Hematopoietic multipotent progenitor cell treated with erythropoietin and hydrocortisone succinate and interleukin-3 and kit ligand, for 8 days (in vitro differentiated cells): Measurements from ENCODE around the gene BLOC1S6.

Experiments used
- DNase-seq: peaks from one replicate; pipeline ENCODE4 v3.0.0-alpha.2; 2015

The BLOC1S6 gene

GRCh38 chr15:45588219-45588875 lies 1.2 kb downstream of the BLOC1S6 start:
- peak; percentile 11 for DNase-seq

- no peak for DNase-seq
These were observed 2.1 kb downstream of the BLOC1S6 start for GRCh38 chr15:45589256-45589655.

GRCh38 chr15:45594319-45594718 lies 7.1 kb downstream of the BLOC1S6 start:
- no peak for DNase-seq

- no peak for DNase-seq
These were observed 7.8 kb downstream of the BLOC1S6 start for GRCh38 chr15:45594835-45595530.

- no peak for DNase-seq
These were observed 16.7 kb downstream of the BLOC1S6 start for GRCh38 chr15:45603881-45604280.

- DNase-seq = no peak
These were observed 17.1 kb downstream of the BLOC1S6 start for GRCh38 chr15:45604326-45604725.

GRCh38 chr15:45606413-45606812 lies 19.2 kb downstream of the BLOC1S6 start:
- DNase-seq = no peak

GRCh38 chr15:45606841-45607240 lies 19.7 kb downstream of the BLOC1S6 start:
- DNase-seq = no peak

GRCh38 chr15:45611305-45611704 lies 24.1 kb downstream of the BLOC1S6 start:
- peak; percentile 47 for DNase-seq

GRCh38 chr15:45612790-45613415 lies 25.7 kb downstream of the BLOC1S6 start:
- no peak for DNase-seq

- DNase-seq = no peak
These were observed 29.7 kb downstream of the BLOC1S6 start for GRCh38 chr15:45616901-45617323.

- peak; percentile 30 for DNase-seq
These were observed 31.6 kb downstream of the BLOC1S6 start for GRCh38 chr15:45618813-45619212.

GRCh38 chr15:45628136-45628535 lies 41.0 kb downstream of the BLOC1S6 start:
- no peak for DNase-seq

- DNase-seq = no peak
These were observed 43.9 kb downstream of the BLOC1S6 start for GRCh38 chr15:45630917-45631691.

- DNase-seq = no peak
These were observed 44.6 kb downstream of the BLOC1S6 start for GRCh38 chr15:45631776-45632175.

GRCh38 chr15:45634432-45635190 lies 47.4 kb downstream of the BLOC1S6 start, which contains the start of gene SQOR:
Gene SQOR, plus strand, starts transcription at chr15:45635029. Its CDS starts 23,895 bp downstream, at chr15:45658924.
- peak; percentile 73 for DNase-seq

- no peak for DNase-seq
These were observed 48.0 kb downstream of the BLOC1S6 start for GRCh38 chr15:45635191-45635638.

GRCh38 chr15:45635763-45636292 lies 48.6 kb downstream of the BLOC1S6 start:
- DNase-seq = no peak

GRCh38 chr15:45637141-45637540 lies 50.0 kb downstream of the BLOC1S6 start:
- peak; percentile 74 for DNase-seq

- peak; percentile 68 for DNase-seq
These were observed 50.4 kb downstream of the BLOC1S6 start for GRCh38 chr15:45637552-45638033.

- no peak for DNase-seq
These were observed 53.4 kb downstream of the BLOC1S6 start for GRCh38 chr15:45640616-45641015.

- no peak for DNase-seq
These were observed 54.2 kb downstream of the BLOC1S6 start for GRCh38 chr15:45641374-45641781.
